Purkinje cell (primary cell): ENCODE results near the gene DOHH. TPM values are rescaled to one million over a fixed set of nuclear protein-coding genes. Genes with fewer than 3 reads are reported as not detected.

Source experiments
- polyA plus RNA-seq: library from polyadenylated mRNA; unstranded; fragments of >200 nt; fragmentation: Nextera tagmentation; gene quantifications from 2 replicates; pipeline ENCODE4 v1.2.1, GENCODE V29; 2014

DOHH gene, protein sequence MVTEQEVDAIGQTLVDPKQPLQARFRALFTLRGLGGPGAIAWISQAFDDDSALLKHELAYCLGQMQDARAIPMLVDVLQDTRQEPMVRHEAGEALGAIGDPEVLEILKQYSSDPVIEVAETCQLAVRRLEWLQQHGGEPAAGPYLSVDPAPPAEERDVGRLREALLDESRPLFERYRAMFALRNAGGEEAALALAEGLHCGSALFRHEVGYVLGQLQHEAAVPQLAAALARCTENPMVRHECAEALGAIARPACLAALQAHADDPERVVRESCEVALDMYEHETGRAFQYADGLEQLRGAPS
- polyA plus RNA-seq: 0.27 and 0.31 TPM in 2 replicates

DNA sequence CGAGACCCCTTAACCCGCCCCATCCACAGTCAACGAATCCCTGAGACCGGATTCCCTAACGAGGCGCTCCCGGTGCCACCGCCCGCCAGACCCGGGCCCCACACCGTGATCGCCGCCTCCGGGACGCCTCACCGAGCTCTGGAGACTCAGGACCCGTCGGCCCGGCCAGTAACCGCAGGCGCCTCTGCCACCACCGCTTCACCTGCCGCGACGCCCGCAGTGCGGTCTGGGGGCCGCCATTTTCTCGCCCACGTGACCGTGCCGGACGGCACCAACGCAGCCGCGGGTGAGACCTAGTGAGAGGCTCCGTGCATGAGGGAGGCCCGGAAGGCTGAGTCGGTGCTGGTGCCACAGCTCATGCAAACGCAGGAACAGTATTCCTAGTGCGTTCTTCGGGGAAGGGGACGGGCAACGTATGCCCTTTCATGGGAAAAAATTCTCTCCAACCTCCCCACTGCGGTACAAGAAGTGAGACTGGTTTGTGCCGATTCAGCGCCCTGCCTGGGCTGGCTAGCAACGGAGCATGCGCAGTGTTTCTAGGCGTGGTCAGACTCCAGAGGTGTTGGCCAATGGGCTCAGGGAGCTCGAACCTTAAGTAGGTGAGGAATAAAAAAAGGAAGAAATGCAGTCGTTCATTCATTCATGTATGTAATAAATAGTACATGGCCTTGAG is at the start of gene DOHH:
DOHH (minus strand) TSS at position 246 of the 673 bp plus-strand sequence. CDS start 3,860 bp downstream, outside the sequence.

DNA sequence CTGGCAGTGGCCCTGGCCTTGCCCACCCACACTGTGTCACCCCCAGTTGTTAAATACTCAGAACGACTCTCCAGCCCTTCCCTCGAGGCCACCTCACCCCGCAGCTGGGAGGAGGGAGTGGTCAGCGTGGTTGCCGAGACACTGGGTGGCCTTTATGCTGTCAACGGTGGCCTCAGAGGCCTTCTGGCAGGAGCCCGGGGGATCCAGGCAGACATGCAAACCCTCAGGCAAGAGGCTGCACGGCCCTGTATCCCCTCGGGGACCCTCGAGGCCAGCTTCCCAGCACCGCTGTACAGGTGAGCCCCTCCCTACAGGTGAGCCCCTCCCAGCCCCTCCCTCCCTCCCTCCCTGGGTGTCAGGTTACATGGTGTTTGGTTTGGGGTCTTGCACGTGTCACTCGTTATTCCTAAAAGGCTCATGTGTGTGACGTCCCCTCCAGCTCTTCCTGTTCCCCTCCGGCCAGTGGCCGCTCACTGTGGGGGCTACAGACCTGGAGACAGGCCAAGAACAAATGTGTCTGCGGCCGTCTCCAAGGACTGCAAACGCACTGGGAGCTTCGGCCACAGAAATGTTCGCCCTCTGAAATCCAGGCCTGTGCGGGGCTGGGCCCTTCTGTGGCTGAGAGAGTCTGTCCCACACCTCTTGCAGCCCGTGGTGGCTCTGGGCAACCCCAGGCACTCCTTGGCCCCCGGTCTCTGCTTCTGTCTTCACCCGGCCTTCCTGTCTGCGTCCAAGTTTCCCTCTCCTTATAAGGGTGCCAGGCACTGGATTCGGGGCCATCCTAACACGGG is 38.7 kb upstream of the DOHH start, which contains the start of gene TEKTIP1:
TEKTIP1 (plus strand) TSS at position 210 of the 791 bp plus-strand sequence; CDS start at position 214, 4 bp downstream.

DNA sequence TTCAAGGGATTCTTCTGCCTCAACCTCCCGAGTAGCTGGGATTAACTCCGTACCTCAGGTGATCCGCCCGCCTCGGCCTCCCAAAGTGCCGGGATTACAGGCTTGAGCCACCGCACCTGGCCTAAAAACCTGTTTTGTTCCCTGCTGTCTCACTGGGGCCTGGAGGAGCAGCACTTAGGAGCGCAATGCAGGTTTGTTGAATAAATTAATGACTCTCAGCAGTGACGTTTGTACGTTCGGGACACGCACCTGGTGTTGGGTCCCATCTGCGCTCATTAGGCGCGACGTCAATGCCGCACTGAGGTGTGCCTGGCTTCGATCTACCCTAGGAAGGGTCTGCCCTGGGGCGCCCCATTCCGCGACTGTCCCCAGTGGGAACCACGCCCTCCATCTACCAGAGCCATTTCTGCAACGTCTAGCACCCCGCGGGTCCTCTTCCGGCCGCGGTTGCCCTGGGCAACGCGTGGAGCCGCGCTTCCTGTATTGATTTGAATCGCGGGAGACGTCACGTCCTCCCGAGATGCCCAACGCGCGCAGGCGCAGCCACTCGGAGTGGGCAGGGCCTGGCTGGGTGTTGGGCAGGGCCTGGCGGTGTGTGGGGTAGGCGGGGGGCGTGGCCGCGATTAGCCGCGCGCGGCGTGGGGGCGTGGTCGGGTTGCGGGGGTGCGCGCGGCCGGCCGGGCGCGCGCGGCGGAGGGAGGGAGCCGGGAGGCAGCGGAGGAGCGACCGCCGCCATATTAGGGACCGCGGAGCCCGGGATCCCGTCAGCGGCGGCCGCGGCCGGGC is 5.3 kb upstream of the DOHH start, which contains the start of gene FZR1:
FZR1 (plus strand) TSS at position 714 of the 786 bp plus-strand sequence. CDS start 16,679 bp downstream, outside the sequence.

DNA sequence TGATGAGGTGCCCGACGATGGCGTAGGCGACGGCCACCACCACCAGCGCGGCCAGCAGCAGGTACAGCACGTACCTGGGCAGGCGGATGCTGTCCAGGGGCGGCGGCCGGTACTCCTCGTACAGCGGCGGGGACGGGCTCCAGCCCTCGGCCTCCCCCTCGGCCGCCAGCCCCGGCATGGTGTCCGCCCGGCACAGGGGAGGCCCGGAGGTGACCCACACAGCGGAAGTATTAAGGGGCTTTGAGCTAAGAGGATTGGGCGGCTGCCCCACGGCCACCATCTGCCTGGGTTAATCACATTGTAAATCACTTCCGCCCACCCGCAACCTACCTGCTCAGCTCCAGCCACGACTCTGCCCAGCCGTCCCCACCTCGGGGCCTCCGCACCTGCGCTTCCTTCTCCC is 17.2 kb downstream of the DOHH start, which contains the start of gene SMIM44:
SMIM44 (minus strand) TSS at position 216 of the 403 bp plus-strand sequence; CDS start at position 178, 38 bp downstream.

DNA sequence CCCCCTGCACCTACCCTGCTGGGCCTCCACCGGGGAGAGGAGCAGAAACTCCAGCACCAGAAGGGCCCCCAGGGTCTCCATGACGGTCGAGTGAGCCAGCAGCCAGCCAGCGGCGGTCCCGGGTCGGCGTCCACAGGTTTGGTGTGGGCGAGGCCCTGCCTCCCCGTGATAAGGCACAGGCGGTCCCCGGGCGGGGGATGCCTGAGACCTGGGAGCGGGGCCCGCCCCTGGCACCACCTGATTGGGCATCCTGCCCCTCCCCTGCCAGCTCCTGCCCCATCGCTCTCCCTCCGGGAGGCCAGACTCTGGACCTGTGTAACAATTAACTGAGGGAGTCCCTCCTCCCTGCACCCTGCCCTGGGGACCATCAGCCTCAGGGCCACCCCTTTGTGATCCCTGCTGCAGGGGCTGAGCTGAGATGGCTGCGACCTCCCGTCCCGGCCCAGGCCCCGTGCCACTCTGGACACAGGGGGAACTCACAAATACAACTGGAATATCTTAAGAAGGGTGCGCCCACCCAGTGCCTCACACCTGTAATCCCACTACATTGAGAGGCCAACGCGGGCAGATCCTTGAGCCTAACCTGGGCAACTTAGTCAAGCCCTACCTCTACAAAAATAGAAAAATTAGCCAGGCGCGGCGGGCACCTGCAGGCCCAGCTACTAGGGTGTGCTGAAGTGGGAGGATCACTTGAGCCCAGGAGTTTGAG is 19.9 kb downstream of the DOHH start, which contains the start of gene SMIM24:
SMIM24 (minus strand) TSS at position 143 of the 709 bp plus-strand sequence; CDS start at position 81, 62 bp downstream.

Other genes with a start within 250 kb of the DOHH start
- gene NFIC, start 134.1 kb downstream of the DOHH start, polyA plus RNA-seq: 1.4 and 5.7 TPM in 2 replicates
- 3.3 TPM in 1 of 2 replicates, not detected in the other for gene SMIM24, start 20.1 kb downstream of the DOHH start, polyA plus RNA-seq
- gene SMIM44, start 17.2 kb downstream of the DOHH start, polyA plus RNA-seq: not detected in 2 replicates
- gene FZR1, start 5.6 kb upstream of the DOHH start, polyA plus RNA-seq: 0.38 and 1.2 TPM in 2 replicates
- not detected in 2 replicates for gene TEKTIP1, start 38.5 kb upstream of the DOHH start, polyA plus RNA-seq
- 1.3 and 2.6 TPM in 2 replicates for gene MFSD12, start 56.9 kb upstream of the DOHH start, polyA plus RNA-seq
- gene HMG20B, start 72.3 kb upstream of the DOHH start, polyA plus RNA-seq: 0.35 and 1.9 TPM in 2 replicates
- gene GIPC3, start 84.8 kb upstream of the DOHH start, polyA plus RNA-seq: not detected in 2 replicates
- gene TBXA2R, start 106.2 kb upstream of the DOHH start, polyA plus RNA-seq: not detected in 2 replicates
- gene CACTIN, start 126.1 kb upstream of the DOHH start, polyA plus RNA-seq: 0.78 and 3.6 TPM in 2 replicates
- gene PIP5K1C, start 199.8 kb upstream of the DOHH start, polyA plus RNA-seq: 2.9 and 6.6 TPM in 2 replicates
- not detected in 2 replicates for gene TJP3, start 207.7 kb upstream of the DOHH start, polyA plus RNA-seq